Prostate gland (tissue), 2 donors: ENCODE results near the gene SORBS1.

Experiments used
- POLR2A ChIP-seq: fragments of 450-650 bp; IDR thresholded peaks from one replicate; pipeline ENCODE4 v1.6.1; 2016; ENCODE audit warnings: antibody characterized with exemption, mild to moderate bottlenecking
- TF ChIP-seq, protein P1 (sequence below), 4 experiments: fragments of 200-600 bp in 2 of 4; fragments of 450-650 bp in 2 of 4; sonication (generic) in 2 of 4; IDR thresholded peaks; 1 replicate in 3 of 4; 2 replicates in 1 of 4; pipeline ENCODE4 v1.5.1; 2016 to 2019; ENCODE audit warnings: antibody characterized with exemption in 4 of 4, mild to moderate bottlenecking in 2 of 4, moderate library complexity in 2 of 4

- TF ChIP-seq, protein P1, sequence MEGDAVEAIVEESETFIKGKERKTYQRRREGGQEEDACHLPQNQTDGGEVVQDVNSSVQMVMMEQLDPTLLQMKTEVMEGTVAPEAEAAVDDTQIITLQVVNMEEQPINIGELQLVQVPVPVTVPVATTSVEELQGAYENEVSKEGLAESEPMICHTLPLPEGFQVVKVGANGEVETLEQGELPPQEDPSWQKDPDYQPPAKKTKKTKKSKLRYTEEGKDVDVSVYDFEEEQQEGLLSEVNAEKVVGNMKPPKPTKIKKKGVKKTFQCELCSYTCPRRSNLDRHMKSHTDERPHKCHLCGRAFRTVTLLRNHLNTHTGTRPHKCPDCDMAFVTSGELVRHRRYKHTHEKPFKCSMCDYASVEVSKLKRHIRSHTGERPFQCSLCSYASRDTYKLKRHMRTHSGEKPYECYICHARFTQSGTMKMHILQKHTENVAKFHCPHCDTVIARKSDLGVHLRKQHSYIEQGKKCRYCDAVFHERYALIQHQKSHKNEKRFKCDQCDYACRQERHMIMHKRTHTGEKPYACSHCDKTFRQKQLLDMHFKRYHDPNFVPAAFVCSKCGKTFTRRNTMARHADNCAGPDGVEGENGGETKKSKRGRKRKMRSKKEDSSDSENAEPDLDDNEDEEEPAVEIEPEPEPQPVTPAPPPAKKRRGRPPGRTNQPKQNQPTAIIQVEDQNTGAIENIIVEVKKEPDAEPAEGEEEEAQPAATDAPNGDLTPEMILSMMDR (IDR thresholded peaks at IDR 0.05), result no peak
- TF ChIP-seq POLR2A, result no peak
Measured at GRCh38 chr10:95516774-95517373, 44.3 kb downstream of the SORBS1 start.
